ENCODE measurements around the gene RDH11.

DNA sequence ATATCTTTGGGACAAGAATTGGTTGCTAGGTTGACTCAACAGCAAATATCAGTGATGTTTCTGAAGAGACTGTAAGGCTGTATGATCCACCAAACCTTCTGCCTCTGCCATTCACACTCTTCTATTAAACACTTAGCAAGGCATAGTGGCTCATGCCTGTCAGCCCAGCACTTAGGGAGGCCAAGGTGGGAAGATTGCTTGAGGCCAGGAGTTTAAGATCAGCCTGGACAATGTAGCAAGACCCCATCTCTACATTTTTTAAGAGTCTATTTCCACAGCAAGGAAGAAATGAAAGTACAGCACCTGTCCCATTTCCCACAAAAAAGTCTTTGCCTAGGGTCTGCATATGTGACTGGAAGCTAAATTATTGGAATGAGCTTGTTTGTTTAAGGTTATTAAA lies 68.0 kb downstream of the RDH11 start:
- TF ChIP-seq, protein P1, sequence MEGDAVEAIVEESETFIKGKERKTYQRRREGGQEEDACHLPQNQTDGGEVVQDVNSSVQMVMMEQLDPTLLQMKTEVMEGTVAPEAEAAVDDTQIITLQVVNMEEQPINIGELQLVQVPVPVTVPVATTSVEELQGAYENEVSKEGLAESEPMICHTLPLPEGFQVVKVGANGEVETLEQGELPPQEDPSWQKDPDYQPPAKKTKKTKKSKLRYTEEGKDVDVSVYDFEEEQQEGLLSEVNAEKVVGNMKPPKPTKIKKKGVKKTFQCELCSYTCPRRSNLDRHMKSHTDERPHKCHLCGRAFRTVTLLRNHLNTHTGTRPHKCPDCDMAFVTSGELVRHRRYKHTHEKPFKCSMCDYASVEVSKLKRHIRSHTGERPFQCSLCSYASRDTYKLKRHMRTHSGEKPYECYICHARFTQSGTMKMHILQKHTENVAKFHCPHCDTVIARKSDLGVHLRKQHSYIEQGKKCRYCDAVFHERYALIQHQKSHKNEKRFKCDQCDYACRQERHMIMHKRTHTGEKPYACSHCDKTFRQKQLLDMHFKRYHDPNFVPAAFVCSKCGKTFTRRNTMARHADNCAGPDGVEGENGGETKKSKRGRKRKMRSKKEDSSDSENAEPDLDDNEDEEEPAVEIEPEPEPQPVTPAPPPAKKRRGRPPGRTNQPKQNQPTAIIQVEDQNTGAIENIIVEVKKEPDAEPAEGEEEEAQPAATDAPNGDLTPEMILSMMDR (IDR thresholded peaks at IDR 0.05), result no peak
- no peak for TF ChIP-seq EP300 (IDR thresholded peaks at IDR 0.05)
- TF ChIP-seq POLR2A (IDR thresholded peaks at IDR 0.05), result no peak
- no peak for TF ChIP-seq POLR2AphosphoS5 (IDR thresholded peaks at IDR 0.05)

Measured in suprapubic skin (tissue), 4 donors.